ENCODE results near the gene BHLHE23.

The BHLHE23 gene

DNA sequence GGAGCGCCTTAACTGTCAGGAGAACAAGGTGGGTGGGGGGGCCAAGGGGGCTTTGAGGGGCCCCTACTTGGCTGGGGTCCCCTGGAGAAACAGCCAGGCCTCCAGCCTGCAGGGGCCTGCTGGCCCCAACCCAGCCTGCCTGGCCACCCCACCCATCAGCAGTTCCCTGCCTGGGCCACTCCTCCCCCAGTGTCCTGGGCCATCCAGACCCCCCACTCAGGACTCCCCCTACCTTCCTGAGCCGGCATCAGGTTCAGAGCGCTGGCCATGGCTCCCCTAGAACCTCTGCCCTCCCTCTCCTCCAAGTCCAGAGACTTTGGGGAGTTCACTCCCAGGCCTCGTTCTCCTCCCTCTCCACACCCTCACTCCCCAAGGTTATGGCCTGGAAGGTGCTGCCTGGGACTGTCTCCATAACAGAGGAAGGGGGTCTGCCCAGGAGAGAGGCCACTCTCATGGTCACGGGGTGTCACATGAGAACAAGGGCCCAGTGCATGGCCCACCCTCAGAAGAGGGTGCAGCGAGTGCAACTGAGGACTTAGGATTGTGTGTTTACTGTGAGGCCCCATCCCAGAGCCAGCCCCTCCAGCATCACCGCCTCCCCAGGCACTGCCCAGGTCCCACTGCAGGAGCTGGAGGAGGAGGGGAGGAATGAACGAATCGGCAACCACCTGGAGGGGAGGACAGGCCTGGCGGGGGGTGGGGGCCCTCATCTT is 48.2 kb downstream of the BHLHE23 start:
- no peak for DNase-seq

DNA sequence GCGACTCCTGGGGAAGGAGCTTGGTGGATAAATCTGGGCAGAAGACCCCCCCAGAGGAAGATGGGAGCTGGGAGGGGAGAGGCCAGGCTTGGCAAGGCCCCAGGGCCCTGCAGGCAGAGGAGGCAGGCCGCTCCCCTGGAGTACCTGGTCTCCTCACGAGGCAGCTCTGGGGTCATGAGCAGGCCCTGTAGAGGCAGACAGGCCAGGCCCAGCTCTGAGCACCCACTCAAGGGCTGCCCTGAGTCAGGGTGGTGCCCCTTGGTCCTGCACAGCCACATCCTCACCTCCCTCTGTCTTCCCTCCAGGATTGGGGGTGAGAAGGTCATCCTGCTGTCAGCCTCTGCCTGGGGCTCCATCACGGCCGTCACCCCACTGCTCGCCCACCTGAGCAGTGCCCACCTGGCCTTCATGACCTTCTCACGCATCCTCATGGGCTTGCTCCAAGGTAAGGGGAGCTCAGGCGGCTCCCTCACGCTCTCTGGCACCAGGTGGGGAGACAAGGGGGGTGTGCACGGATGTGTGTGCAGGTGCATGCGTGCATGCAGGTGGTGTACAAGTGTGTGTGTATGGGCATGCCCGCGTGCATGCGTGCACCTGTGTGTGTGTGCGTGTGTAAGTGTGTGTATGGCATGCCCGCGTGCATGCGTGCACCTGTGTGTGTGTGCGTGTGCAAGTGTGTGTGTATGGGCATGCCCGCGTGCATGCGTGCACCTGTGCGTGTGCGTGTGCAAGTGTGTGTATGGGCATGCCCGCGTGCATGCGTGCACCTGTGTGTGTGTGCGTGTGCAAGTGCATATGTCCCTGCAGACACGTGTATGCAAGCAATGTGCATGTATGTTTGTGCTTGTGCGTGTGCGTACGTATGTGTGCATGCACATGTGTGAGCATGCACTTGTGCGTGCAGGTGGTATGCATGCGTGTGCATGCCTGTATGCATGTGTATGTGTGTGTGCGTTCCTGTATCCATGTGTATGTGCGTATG is 49.3 kb downstream of the BHLHE23 start:
- DNase-seq = no peak

DNA sequence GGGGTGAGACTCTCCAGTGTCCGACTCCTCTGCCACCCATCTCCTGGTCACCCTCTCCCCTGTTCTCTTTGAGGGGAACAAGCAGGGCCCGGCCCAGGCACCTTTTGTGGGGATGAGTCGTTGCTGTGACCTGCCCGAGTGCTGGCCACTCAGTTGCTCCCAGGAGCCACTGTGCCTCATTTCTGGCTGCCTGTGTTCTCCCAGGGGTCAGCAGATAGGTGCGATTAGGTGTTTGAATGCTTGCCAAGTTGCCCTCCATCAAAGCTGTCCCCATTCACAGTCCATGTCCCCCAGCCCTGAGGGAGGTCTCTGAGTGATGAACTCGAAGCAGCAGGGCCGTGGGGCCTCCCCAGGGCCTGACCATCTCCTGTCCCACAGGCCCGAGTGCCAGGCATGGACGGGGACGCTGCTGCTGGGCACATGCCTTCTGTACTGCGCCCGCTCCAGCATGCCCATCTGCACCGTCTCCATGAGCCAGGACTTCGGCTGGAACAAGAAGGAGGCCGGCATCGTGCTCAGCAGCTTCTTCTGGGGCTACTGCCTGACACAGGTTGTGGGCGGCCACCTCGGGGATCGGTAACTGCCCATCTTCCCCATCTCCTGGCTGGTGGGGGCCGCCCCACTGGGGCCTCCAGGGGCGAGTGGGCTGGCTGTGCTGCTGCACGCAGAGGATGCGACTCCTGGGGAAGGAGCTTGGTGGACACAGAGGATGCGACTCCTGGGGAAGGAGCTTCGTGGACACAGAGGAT is 50.2 kb downstream of the BHLHE23 start:
- no peak for DNase-seq
